HTERT RPE-1 (cell line): Measurements from ENCODE around the gene MASTL.
"Not testable (repeated sequence)": the region's sequence is repeated elsewhere in the genome, so short reads cannot be mapped to it uniquely, and the experiment has no call there.

Experiments used
- in situ Hi-C: fragments of 300-500 bp; cut with MboI; formaldehyde crosslinking; loops from 4 replicates; pipeline ENCODE4 v1.14.3; 2020; ENCODE audit warnings: low sequenced_read_pairs

Gene MASTL

GRCh38 chr10:27155066-27155754 lies at the start of gene MASTL:
MASTL (plus strand) TSS chr10:27155352; CDS start chr10:27155427, 75 bp downstream.
- in situ Hi-C loops: no loop called here

DNA sequence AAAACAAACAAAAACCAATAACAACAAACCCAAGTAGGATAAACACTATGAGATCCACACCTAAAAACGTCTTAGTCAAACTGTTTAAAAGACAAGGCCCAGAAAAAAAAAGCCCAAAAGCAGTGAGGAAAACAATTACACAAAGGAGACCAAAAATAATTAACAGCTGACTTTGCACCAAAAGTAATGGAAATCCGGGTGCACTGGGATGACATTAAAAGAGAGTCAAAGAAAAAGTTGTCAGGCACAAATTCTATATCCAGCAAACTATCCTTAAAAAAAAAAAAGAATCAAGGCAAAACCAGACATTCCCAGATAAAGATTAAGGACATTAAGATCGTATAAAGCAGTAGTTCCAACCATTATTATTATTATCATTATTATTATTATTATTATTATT lies 47.0 kb upstream of the MASTL start:
- in situ Hi-C loops: no loop called here

- in situ Hi-C loops: no loop called here
Observed at GRCh38 chr10:27134371-27134770, 20.8 kb upstream of the MASTL start.

DNA sequence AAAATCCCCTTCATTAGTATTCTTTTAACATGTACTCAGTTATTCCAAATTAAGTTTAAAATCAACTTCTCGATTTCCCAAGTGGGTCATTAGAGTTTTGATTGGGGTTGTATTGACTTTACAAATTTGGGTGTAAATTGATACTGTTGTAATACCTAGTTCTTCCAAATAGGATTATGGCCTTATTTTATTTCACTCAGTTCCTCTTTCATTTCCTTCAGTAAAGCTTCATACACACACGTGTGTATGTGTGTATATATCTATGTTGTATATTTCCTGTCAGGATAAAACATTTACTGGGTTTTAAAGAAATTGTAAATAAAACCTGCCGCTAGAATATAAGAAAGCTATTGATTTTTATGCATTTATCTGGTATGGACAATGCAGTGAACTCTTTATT lies 16.9 kb upstream of the MASTL start:
- in situ Hi-C loops: no loop called here

DNA sequence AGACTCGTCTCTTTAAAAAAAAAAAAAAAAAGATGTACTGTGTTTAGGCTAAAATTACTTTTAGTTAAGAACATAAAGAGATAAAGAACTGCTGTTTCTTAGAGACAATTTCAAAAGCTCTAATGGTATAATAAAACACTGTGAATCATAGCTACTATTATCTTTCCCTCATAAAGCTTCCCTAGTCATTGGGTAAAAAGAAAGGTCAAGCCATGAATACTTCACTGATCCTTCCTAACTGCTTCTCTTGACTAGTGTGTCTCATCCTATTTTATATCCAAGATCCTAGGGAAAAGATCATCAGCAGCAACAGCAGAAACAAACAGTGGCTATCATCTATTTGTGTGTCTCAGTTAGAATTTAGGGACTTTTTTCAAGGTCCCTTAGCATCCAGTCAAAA lies 11.5 kb upstream of the MASTL start:
- in situ Hi-C loops: no loop called here

GRCh38 chr10:27145937-27146336 lies 9.2 kb upstream of the MASTL start:
- in situ Hi-C loops: no loop called here

DNA sequence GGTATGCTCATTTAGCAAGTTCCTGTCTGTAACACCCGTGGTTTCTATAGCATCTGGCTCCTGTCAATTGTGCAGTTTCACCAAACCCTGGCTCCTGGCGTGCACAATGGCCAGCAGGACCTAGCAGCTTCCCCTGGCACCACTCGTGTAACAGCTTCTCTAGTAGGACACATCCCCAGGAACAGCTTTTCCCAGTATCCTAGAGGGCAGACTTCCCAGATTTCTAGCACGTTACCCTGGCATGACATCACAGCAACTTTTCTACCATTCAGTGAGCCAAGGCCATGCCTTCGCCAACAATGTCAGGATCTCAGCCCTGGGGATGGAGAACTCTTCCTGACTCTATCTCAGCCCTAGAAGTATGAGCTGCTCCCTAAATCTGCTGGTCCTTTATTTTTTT lies 7.5 kb upstream of the MASTL start:
- in situ Hi-C loops: no loop called here

DNA sequence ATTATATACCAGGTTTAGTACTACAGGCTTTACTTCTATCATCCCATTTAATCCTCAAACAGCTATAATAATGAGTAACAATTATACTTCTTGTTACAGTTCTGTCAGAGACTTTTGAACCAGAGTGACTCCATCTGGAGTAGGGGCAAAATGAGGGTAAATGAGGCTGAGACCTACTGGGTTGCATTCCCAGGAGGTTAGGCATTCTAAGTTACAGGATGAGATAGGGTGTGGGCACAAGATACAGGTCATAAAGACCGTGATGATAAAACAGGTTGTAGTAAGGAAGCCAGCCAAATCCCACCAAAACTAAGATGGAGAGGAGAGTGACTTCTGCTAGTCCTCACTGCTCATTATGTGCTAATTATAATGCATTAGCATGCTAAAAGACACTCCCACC lies 4.9 kb upstream of the MASTL start:
- in situ Hi-C loops: no loop called here

GRCh38 chr10:27152687-27153086 lies 2.5 kb upstream of the MASTL start:
- in situ Hi-C loops: no loop called here

DNA sequence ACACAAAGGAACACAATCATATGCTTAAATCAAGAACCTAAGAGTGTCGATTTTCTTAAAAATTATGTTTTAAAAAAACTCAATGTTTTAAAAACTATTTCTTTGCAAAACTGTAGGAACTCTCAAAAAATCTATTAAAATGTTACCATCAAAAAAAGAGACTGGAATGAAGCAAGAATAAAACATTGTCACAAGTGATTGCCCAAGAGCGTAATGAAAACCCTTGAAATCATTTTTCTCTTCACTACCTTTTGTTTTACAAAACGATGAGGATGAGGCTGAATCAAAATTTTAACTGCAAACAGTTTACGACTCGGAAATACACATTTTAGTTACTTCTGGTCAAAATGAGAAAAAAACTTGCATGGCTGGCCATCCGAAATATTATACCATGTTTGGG lies 1.8 kb upstream of the MASTL start:
- in situ Hi-C loops: no loop called here

GRCh38 chr10:27153845-27154193 lies 1.3 kb upstream of the MASTL start:
- in situ Hi-C loops: no loop called here

GRCh38 chr10:27156566-27156965 lies 1.4 kb downstream of the MASTL start:
- in situ Hi-C loops: not testable (repeated sequence)

DNA sequence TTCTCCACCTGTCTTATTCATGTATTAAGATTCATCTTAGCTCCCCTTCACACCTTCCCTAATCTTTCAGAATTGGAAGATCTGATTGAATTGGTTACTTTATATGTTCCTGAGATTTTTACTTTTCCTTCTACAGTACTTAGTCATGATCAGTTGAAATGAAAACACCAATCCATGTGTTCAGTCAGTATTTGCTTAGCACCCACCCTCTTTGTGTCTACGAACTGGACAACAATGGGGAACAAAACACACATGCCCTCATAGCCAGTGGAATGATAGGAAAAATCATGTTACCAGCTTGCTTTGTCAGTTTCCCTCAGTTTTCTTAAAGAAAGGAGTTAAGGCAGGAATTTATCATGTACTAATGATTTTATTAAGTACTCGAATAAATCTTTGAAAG lies 2.0 kb downstream of the MASTL start:
- in situ Hi-C loops: no loop called here

- in situ Hi-C loops: no loop called here
Observed at GRCh38 chr10:27158421-27158820, 3.3 kb downstream of the MASTL start.

DNA sequence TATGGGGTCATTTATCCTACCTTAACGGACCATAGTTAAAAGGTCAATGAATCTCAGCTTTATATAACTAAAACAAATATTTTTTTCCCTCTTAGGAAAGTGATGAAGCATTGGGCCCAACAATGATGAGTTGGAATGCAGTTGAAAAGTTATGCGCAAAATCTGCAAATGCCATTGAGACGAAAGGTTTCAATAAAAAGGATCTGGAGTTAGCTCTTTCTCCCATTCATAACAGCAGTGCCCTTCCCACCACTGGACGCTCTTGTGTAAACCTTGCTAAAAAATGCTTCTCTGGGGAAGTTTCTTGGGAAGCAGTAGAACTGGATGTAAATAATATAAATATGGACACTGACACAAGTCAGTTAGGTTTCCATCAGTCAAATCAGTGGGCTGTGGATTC lies 14.7 kb downstream of the MASTL start:
- in situ Hi-C loops: no loop called here

GRCh38 chr10:27188259-27188658 lies 33.1 kb downstream of the MASTL start:
- in situ Hi-C loops: no loop called here

DNA sequence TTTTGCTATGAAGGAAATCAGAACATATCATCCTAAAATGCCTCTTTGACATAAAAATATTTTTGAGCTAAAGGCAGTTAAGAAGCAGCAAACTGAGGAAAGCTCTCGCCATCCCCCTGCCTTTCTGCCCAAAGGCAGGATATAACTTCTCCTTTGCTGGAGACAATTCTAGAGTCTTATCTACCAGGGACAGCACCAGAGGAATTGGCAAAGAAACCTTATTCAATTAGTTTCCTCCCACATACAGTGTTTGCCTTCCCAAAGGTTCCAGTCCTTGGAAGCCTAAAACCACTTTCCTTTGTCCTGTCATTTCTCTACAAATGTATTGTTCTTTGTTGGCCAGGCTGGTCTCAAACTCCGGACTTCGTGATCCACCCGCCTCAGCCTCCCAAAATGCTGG lies 33.7 kb downstream of the MASTL start:
- in situ Hi-C loops: no loop called here

DNA sequence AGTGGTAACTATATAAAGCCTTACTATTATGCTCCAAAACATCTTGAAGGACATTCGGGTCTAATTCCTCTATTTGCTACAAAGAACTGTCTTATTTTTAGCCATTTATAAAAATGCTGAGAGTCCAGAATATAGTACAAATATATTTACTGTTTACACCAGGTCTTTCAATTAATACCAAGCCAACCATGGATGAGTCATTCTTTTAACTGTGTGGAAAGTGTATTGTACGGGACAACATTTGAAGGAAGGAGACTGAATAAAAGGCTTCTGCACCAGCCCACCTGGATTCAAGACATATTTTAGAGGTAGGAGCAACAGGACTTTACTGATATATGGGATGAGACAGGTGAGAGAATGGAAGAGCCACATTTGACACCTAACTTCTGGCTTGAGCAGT lies 35.4 kb downstream of the MASTL start:
- in situ Hi-C loops: no loop called here

- in situ Hi-C loops: no loop called here
Observed at GRCh38 chr10:27192284-27192683, 37.1 kb downstream of the MASTL start.

DNA sequence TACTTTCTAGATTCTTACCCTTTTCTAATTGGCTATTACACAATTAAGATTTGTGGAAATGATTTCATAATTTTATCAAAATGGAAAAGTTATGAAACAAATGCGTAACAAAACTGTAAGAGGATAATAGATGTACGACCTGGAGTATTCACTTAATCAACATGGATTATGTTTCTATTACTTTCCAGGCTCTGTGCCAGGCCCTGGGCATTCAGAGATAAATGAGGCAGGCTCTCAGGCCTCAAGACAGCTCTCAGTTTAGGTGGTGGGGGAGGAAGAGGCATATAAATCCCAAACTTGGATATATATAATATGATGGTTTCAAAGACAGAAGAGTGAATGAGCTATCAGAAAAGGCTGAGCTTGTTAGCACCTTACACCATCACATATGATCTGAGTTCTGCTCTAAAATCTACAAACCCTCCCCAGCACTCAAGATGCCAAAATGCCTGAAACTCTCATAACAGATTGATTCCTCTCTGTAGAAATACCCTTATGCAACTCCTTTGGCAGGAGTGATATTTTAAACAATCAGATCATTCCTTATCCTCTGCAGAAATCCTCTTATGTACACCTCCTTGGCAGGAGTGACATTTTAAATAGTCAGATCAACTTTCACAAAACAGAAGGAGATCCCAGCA lies 42.9 kb downstream of the MASTL start:
- in situ Hi-C loops: no loop called here

GRCh38 chr10:27203806-27204205 lies 48.7 kb downstream of the MASTL start:
- in situ Hi-C loops: no loop called here

- in situ Hi-C loops: no loop called here
Observed at GRCh38 chr10:27207350-27207749, 52.2 kb downstream of the MASTL start.

- in situ Hi-C loops: no loop called here
Observed at GRCh38 chr10:27223964-27224363, 68.8 kb downstream of the MASTL start.
